Midbrain (tissue), 1 donor: ENCODE data around the gene ATP13A1.
A peak's percentile ranks its signal among the peaks of the same experiment; 100 is the strongest.

Source experiments
- DNase-seq: peaks from one replicate; lab custom pipeline; 2025; lab: John Stamatoyannopoulos, UW

Gene ATP13A1

GRCh38 chr19:19643158-19644053, 20.1 kb downstream of the ATP13A1 start, which contains the start of gene GMIP:
GMIP (minus strand) TSS chr19:19643657; CDS start chr19:19643529, 128 bp downstream.
- peak; percentile 59 for DNase-seq

DNA sequence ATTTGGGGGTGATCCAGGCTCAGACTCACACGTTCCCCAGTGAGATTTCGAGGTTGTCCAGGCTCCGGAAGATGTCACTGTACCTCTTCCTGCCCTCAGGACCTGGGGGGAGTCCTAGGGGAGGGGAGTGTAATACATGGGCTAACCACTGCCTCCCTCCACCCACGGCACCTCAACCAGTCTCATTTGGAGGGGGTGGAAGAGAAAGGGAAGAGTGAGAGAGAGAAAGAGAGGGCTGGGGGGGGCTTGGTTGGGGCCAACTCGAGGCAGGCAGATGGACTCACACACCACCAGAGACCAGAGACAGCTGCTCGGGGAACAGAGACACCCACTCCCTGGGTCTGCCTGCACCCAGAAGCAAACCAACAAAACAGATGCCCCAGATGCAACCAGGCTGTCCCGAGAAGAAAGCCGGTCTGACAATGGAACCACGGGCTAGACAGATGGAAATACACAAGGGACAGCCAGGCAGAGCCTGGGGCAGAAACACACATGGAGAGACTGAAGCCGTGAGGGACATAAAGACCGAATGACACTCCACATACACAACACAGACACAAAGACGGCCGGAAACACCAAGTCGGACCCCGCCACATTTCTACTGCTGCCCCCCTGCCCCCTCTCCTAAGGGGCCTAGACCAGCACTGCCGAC, 20.8 kb downstream of the ATP13A1 start:
- no peak for DNase-seq

DNA sequence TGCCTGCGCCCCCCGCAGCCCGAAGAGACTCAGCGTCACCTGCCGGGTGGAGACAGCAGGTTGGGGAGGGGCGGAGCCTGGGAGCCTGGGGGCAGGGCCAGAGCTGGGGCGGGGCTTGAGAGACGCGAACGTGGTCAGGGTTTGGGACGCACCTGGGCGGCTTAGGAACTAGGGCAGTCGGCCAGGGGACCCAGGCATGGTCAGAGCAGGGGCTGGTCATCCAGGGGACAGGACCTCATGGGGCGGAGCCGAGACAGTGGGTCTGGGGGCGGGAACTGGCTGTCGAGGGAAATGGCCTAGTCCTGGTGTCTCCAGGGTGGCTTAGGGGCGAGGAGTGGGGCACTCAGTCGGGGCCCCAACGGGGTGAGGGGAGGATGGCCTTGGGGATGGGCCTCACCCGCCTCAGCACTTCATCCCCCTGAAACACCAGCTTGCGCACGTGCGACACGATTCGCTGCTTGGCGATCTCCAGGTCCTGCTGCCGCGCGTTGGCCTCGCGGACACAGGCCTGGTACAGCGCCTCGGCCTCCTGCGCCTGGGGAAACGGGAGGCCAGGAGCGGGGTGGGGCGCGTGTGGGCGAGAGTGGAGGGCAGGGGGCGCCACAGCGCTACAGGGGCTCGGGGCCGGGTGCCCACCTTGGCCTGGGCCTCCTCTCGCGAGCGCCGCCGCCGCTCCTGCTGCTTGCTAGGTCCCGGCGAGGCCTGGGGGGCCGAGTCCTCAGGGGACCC, 25.8 kb downstream of the ATP13A1 start:
- DNase-seq, result no peak

GRCh38 chr19:19637186-19637522, 26.3 kb downstream of the ATP13A1 start:
- DNase-seq, result no peak

DNA sequence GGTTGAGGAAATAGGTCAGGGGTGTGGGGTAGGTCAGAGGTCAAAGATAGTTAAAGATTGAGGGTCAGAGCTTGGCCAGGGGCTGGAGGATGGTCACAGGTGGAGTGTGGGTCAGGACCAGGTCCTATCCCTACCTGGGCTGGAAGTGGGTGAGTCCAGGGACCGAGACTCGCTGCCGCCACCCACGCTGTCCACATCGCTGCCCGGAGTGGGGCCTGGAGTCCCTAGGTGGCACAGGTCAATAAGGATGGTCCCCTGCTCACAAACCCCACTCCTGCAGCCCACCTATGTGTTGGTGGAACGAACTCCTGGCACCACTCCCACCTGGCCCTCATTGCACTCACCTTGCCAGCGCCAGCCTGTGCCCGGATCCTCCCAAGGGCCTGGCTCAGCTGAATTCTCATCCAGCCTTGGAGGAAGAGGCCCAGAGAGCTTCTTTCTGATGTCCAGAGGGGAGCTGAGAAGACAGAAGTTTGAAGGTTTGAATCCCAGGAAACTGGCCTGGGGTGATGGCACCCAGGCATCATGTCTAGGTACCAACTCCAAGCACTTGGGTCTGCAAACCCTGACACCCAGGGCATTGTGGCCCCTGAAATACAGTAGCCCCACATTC, 26.8 kb downstream of the ATP13A1 start:
- DNase-seq, result no peak

- no peak for DNase-seq
Observed at GRCh38 chr19:19635313-19635702, 28.2 kb downstream of the ATP13A1 start.

DNA sequence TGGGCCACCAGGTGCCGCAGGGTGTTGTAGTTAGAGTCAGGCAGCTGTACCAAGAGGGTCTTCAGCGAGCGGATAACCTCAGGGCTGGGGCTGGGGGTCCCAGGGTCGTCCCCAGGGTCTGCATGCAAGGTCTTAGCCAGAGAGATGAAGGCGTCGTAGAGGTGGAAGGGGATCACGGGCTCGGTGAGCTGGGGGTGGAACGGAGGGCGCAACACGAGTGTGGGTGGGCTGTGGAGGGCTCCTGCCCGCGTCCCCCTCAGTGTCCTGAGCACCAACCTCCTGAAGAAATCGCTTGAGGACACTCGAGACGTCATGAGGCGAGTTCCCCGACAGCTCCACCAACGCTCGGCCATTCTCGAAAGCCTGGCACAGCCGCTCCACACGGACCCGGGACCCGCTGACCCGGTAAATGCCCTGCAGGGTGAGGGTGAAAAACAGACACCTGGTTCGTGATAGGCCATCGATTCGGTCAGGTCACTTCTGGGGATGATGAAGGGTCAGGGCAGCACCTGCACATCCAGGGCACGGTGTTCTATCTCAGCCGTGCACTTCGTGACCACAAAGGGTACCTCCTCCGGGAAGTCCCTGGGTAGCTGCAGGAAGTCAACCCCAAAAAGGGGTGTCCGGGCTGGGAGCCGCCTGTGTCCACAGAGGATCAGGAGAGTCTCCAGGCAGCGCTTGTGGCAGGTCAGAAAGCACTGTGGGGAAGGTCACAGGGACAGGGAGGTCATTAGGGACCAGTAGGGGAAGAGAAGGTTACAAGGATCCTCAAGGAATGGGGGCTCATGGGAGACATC, 28.8 kb downstream of the ATP13A1 start:
- DNase-seq, result no peak

DNA sequence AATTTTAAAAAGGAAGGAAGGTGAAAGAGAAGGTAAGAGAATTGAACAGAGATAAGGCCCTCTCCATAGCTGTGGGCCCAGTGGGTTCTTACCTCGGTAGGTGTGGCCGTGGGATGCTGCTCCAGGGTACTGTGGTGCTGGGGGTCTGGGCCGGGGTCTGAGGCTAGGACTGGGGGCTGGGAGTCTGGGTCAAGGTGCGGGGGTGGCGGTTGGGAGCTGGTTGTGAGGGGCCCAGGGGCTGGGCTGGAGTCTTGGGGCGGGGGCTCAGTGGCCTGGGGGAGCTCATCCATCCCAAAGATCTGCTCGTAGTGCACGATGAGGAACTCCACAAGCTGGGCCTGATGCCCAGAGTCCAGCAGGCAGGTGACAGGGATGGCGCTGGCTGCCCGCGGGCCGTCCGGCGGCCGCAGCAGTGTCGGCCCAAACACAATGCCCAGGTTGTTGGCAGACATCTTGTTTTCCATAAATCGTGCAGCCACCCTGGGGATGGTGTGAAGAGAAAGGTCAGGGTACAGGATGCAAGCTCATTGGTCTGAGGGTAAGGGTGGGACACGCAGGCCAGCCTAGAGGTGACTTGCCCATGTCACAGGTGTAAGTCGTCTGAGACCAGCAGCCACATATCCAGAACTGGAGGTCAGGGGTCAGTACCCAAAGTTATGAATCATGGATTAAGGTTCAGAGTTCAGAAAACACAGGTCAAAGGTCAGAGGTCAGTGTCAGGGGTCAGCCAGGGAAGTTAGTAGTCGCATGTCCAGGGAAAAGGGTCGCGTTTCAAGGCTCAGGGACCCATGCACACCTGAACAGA, 29.6 kb downstream of the ATP13A1 start:
- no peak for DNase-seq

DNA sequence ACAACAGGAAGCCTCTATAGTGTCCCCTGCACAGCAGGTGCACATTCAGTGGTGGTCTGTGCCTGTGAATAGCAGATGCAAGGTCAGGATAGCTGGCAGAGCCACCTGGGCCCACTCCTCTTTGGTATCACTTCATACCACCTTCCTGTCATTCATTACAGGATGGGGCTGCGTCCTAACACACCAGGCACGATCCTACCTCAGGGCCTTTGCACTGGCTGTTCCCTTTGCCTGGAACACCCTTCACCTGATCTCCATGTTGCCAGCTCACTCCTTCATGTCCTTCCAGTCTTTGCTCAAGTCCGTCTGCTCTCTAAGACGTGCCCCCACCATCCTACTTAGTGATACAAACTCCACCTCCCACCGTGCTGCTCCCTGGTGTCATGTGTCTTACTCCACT, 30.8 kb downstream of the ATP13A1 start:
- DNase-seq, result no peak

GRCh38 chr19:19631346-19631745, 32.1 kb downstream of the ATP13A1 start:
- no peak for DNase-seq

DNA sequence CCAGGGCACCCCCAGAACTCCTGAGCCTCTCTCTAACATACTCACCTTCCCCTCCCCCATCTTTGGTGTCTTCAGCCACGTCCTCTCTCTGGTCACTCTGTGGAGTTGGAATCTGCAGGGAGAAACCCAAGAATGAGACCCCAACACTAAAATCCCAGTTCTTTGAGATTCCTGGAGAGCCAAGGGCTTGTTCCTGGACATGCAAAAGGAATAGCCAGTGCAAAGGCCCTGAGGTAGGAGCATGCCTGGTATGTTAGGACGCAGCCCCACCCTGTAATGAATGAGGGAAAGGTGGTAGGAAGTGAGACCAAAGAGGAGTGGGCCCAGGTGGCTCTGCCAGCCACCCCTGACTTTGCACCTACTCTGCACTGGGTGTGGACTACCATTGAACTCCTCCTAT, 33.0 kb downstream of the ATP13A1 start:
- DNase-seq, result no peak

GRCh38 chr19:19630062-19630414, 33.4 kb downstream of the ATP13A1 start:
- no peak for DNase-seq

DNA sequence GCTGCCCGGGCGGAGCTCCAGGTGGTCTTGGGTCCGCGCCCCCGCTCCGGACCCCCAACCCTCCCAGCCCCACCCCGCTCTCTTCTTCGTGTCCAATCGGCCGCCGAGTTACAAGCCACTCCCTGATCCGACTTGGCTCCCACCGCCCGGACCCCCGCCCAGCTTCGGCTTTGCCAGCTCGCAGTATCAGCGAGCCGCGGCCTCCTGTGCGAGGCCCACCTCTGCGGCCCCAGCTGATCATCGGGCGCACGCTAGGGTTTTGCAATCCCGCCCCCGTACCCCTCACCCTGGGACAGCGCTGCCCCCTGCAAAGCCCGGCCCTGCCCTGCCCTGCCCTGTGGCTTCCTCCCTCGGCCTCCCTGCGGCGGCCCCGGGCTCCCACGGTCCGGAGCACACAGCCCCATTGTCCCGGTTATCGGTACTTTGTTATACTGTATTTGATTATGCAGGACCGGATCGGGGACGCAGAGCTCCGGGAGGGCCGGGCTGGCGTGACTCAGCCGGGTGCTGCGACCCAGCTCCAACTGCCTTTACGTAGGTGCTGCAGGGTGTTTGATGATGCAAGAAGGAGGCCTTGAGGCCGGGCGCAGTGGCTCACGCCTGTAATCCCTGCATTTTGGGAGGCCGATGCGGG, 34.9 kb downstream of the ATP13A1 start:
- no peak for DNase-seq

- DNase-seq, result no peak
Observed at GRCh38 chr19:19627621-19628500, 35.6 kb downstream of the ATP13A1 start, which contains the start of gene LPAR2. LPAR2 (minus strand) TSS chr19:19628220; CDS start chr19:19627275, 945 bp downstream.

DNA sequence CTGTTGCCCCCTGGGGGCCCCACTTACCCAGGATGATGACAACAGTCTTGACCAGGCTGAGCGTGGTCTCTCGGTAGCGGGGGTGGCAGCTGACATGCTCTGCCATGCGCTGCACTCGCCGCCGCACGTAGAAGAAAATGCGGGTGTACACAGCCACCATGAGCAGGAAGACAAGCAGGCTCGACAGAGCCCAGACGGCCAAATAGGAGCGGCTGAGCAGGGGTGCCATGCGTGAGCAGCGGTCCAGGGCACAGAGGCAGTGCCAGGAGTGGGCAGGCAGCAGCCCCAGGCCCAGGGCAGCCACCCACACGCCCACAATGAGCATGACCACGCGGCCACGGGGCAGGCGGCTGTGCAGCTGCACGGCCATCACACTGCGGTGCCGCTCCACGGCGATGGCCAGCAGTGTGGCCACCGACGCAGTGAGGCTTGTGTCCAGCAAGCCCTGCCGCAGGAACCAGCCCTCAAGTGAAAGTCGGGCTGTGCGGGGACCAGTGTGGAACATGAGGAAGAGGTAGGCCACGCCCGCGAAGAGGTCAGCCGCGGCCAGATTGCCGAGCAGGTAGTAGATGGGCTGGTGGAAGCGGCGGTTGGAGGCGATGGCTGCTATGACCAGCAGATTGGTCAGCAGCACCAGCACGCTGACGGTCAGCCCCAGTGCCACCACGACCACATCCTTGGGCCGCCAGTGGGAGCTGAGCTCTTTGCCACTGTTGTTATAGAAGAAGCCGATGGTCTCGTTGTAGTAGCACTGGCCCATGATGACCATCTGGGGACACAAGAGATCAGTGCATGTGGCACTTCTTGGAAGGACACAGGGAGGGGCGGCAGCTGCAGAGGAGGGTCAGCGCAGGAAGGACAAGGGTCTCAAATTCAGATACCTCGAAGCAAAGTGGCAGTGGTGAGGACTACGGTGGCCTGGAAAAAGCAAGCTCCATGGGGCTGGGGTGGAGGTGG, 36.7 kb downstream of the ATP13A1 start:
- no peak for DNase-seq

GRCh38 chr19:19624032-19624570, 39.4 kb downstream of the ATP13A1 start:
- no peak for DNase-seq

DNA sequence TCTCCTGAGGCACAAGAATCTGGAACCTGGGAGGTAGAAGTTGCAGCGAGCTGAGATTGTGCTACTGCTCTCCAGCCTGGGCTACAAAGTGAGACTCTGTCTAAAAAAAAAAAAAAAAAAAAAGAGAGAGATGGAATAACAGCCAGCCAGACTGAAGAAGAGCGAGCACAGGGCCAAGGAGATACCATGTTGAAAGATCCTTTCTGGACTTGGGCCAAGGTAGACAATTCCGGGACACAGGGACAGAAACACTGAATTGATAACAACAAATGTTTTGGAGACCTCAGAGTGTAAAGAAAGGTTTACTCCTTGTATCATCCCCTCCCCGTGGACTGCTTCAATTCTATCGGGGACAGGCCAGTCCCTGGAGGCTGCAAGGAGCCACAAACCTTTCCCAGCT, 40.1 kb downstream of the ATP13A1 start:
- no peak for DNase-seq

- no peak for DNase-seq
Observed at GRCh38 chr19:19619849-19620210, 43.6 kb downstream of the ATP13A1 start.
